Parathyroid adenoma (tissue), 2 donors: ENCODE measurements around the gene PWWP2B.

Experiments
- H2AFZ ChIP-seq: fragments of 300-600 bp; sonication (generic); one replicate; pipeline ENCODE4 v1.7.0; 2017; ENCODE audit warnings: antibody characterized with exemption, mild to moderate bottlenecking
- H3K27ac ChIP-seq: fragments of 300-600 bp; sonication (generic); one replicate; pipeline ENCODE4 v1.7.0; 2017
- H3K27me3 ChIP-seq: fragments of 300-600 bp; sonication (generic); one replicate; pipeline ENCODE4 v1.7.0; 2017; ENCODE audit warnings: low read length; ENCODE audit not compliant: control insufficient read depth, insufficient read depth
- H3K36me3 ChIP-seq: fragments of 300-600 bp; sonication (generic); one replicate; pipeline ENCODE4 v1.7.0; 2017; ENCODE audit warnings: low read length; ENCODE audit not compliant: control insufficient read depth, insufficient read depth
- H3K4me1 ChIP-seq: fragments of 300-600 bp; sonication (generic); one replicate; pipeline ENCODE4 v1.7.0; 2017; ENCODE audit warnings: control low read depth
- H3K4me2 ChIP-seq: fragments of 300-600 bp; sonication (generic); one replicate; pipeline ENCODE4 v1.7.0; 2017; ENCODE audit warnings: low read length
- H3K4me3 ChIP-seq: fragments of 300-600 bp; sonication (generic); one replicate; pipeline ENCODE4 v1.7.0; 2017; ENCODE audit warnings: low read depth, low read length
- H3K79me2 ChIP-seq: fragments of 300-600 bp; sonication (generic); one replicate; pipeline ENCODE4 v1.7.0; 2017; ENCODE audit warnings: control low read depth
- H3K9ac ChIP-seq: fragments of 300-600 bp; sonication (generic); one replicate; pipeline ENCODE4 v1.7.0; 2017; ENCODE audit warnings: mild to moderate bottlenecking
- H3K9me3 ChIP-seq: fragments of 300-600 bp; sonication (generic); one replicate; pipeline ENCODE4 v1.7.0; 2017; ENCODE audit warnings: low read length; ENCODE audit not compliant: control insufficient read depth
- CTCF ChIP-seq: fragments of 300-600 bp; sonication (generic); IDR thresholded peaks from one replicate; pipeline ENCODE4 v1.7.0; 2017; ENCODE audit warnings: antibody characterized with exemption, mild to moderate bottlenecking
- donor health status: primary hyperparathyroidism.

PWWP2B gene

GRCh38 chr10:132408823-132409666, 12.0 kb downstream of the PWWP2B start:
- Histone ChIP-seq H3K27me3 (no peaks in the 10 kb centered on the region), H3K4me2 (peak overlapping the region; percentile 90), H3K4me3 (peak overlapping the region; percentile 63), H3K79me2 (peaks cover 45% of the 10 kb centered on the region), H3K9ac (peak overlapping the region; percentile 69), H3K36me3 (no peaks in the 10 kb centered on the region), H3K27ac (peak overlapping the region; percentile 100), H2AFZ (peak overlapping the region; percentile 74), H3K9me3 (no peaks in the 10 kb centered on the region), H3K4me1 (peaks cover 56% of the 10 kb centered on the region)
- no peak for TF ChIP-seq CTCF

GRCh38 chr10:132409667-132410028, 12.6 kb downstream of the PWWP2B start:
- no peak overlapping the region for H3K4me3 ChIP-seq
- peaks cover 56% of the 10 kb centered on the region for H3K4me1 ChIP-seq
- H3K79me2 ChIP-seq = peaks cover 46% of the 10 kb centered on the region
- H3K4me2 ChIP-seq = no peak overlapping the region
- no peaks in the 10 kb centered on the region for H3K36me3 ChIP-seq
- no peaks in the 10 kb centered on the region for H3K27me3 ChIP-seq
- no peak overlapping the region for H3K9ac ChIP-seq
- H2AFZ ChIP-seq = no peak overlapping the region
- TF ChIP-seq CTCF = no peak
- H3K9me3 ChIP-seq = no peaks in the 10 kb centered on the region
- no peak overlapping the region for H3K27ac ChIP-seq

GRCh38 chr10:132410056-132410778, 13.2 kb downstream of the PWWP2B start:
- no peaks in the 10 kb centered on the region for H3K36me3 ChIP-seq
- H3K27ac ChIP-seq = no peak overlapping the region
- no peak for TF ChIP-seq CTCF

GRCh38 chr10:132410779-132411532, 14.0 kb downstream of the PWWP2B start:
- H3K4me2 ChIP-seq = peak overlapping the region; percentile 60
- peaks cover 56% of the 10 kb centered on the region for H3K4me1 ChIP-seq
- H3K4me3 ChIP-seq = peak overlapping the region; percentile 32
- peaks cover 40% of the 10 kb centered on the region for H3K79me2 ChIP-seq
- no peaks in the 10 kb centered on the region for H3K9me3 ChIP-seq
- no peaks in the 10 kb centered on the region for H3K36me3 ChIP-seq
- H2AFZ ChIP-seq = peak overlapping the region; percentile 23
- no peaks in the 10 kb centered on the region for H3K27me3 ChIP-seq
- H3K27ac ChIP-seq = peak overlapping the region; percentile 75
- TF ChIP-seq CTCF = no peak
- no peak overlapping the region for H3K9ac ChIP-seq

More at GRCh38 chr10:132410056-132410778, 13.2 kb downstream of the PWWP2B start:
- Histone ChIP-seq H3K27me3 (no peaks in the 10 kb centered on the region), H3K4me2 (no peak overlapping the region), H3K9ac (no peak overlapping the region), H3K4me1 (peaks cover 56% of the 10 kb centered on the region), H3K9me3 (no peaks in the 10 kb centered on the region), H2AFZ (no peak overlapping the region), H3K79me2 (peaks cover 41% of the 10 kb centered on the region), H3K4me3 (no peak overlapping the region)
